Measurements from ENCODE around the gene LCT.

Gene LCT

DNA sequence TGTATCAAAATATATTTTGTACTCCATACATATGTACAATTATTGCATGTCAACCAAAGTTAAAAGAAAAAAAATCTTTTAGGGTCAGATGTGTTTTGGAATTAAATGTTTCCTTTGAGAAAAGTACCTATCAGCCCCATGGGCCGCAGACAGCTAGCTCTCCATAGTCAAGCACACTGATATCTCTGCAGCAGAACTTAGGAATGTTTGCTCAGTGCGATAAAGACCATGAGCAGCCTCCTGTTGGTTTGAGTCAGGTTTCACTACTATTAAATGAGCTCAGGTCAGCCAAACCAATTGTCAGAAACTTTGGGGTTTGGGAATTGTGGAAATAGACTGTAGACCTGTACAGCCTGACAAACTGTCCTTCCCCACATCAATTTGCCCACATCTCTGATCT is 33.7 kb downstream of the LCT start:
- no peaks in the 10 kb centered on the region for H4K20me1 ChIP-seq (ENCODE audit: low read depth, low read length)
- H3K4me3 ChIP-seq (ENCODE audit: insufficient read depth, low read length, poor library complexity, severe bottlenecking) = no peak overlapping the region
- H3K36me3 ChIP-seq (ENCODE audit: low read length) = no peaks in the 10 kb centered on the region
- no peaks in the 10 kb centered on the region for H3K9me2 ChIP-seq (replicated peaks; ENCODE audit: insufficient read depth, low read length)
- H3K27me3 ChIP-seq (ENCODE audit: low read length) = no peaks in the 10 kb centered on the region
- peaks cover 23% of the 10 kb centered on the region; the same call in 1 of the 2 replicates for H3K9me3 ChIP-seq (ENCODE audit: insufficient read depth, low read length)
- no peak overlapping the region for H2AFZ ChIP-seq (ENCODE audit: low read depth, low read length, severe bottlenecking)
- no peak overlapping the region for H3K4me2 ChIP-seq (ENCODE audit: low read depth, low read length, poor library complexity, severe bottlenecking)
- TF ChIP-seq, protein P1, sequence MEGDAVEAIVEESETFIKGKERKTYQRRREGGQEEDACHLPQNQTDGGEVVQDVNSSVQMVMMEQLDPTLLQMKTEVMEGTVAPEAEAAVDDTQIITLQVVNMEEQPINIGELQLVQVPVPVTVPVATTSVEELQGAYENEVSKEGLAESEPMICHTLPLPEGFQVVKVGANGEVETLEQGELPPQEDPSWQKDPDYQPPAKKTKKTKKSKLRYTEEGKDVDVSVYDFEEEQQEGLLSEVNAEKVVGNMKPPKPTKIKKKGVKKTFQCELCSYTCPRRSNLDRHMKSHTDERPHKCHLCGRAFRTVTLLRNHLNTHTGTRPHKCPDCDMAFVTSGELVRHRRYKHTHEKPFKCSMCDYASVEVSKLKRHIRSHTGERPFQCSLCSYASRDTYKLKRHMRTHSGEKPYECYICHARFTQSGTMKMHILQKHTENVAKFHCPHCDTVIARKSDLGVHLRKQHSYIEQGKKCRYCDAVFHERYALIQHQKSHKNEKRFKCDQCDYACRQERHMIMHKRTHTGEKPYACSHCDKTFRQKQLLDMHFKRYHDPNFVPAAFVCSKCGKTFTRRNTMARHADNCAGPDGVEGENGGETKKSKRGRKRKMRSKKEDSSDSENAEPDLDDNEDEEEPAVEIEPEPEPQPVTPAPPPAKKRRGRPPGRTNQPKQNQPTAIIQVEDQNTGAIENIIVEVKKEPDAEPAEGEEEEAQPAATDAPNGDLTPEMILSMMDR (IDR thresholded peaks at IDR 0.05; ENCODE audit: insufficient read depth, low read length, poor library complexity, severe bottlenecking) = no peak
- no peak for TF ChIP-seq EZH2phosphoT487 (conservative IDR thresholded peaks at IDR 0.05; ENCODE audit: low read length)
- H3K9ac ChIP-seq (ENCODE audit: low read length) = no peak overlapping the region
- no peak overlapping the region for H3K27ac ChIP-seq (ENCODE audit: low read depth, low read length)
- H3K79me2 ChIP-seq (ENCODE audit: insufficient read depth, low read length) = no peaks in the 10 kb centered on the region
- H3F3A ChIP-seq (ENCODE audit: insufficient read depth) = no peaks in the 10 kb centered on the region

GRCh38 chr2:135802350-135802749 is 34.6 kb downstream of the LCT start:
- H3K79me2 ChIP-seq (ENCODE audit: insufficient read depth, low read length) = no peaks in the 10 kb centered on the region
- H3K36me3 ChIP-seq (ENCODE audit: low read length) = no peaks in the 10 kb centered on the region
- no peaks in the 10 kb centered on the region for H4K20me1 ChIP-seq (ENCODE audit: low read depth, low read length)
- no peak overlapping the region for H3K4me3 ChIP-seq (ENCODE audit: insufficient read depth, low read length, poor library complexity, severe bottlenecking)
- H3K9me2 ChIP-seq (replicated peaks; ENCODE audit: insufficient read depth, low read length) = no peaks in the 10 kb centered on the region
- H3K9me3 ChIP-seq (ENCODE audit: insufficient read depth, low read length) = peaks cover 23% of the 10 kb centered on the region; the same call in 1 of the 2 replicates
- H3F3A ChIP-seq (ENCODE audit: insufficient read depth) = no peaks in the 10 kb centered on the region
- H3K9ac ChIP-seq (ENCODE audit: low read length) = no peak overlapping the region
- H3K27ac ChIP-seq (ENCODE audit: low read depth, low read length) = no peak overlapping the region
- no peak for TF ChIP-seq EZH2phosphoT487 (conservative IDR thresholded peaks at IDR 0.05; ENCODE audit: low read length)
- TF ChIP-seq, protein P1 (IDR thresholded peaks at IDR 0.05; ENCODE audit: insufficient read depth, low read length, poor library complexity, severe bottlenecking) = no peak
- no peak overlapping the region for H2AFZ ChIP-seq (ENCODE audit: low read depth, low read length, severe bottlenecking)
- H3K27me3 ChIP-seq (ENCODE audit: low read length) = no peaks in the 10 kb centered on the region
- H3K4me2 ChIP-seq (ENCODE audit: low read depth, low read length, poor library complexity, severe bottlenecking) = no peak overlapping the region

- Histone ChIP-seq H3K9me3 (ENCODE audit: insufficient read depth, low read length) (peaks cover 23% of the 10 kb centered on the region; the same call in 1 of the 2 replicates), H3K9me2 (replicated peaks; ENCODE audit: insufficient read depth, low read length) (no peaks in the 10 kb centered on the region), H3K27ac (ENCODE audit: low read depth, low read length) (no peak overlapping the region), H4K20me1 (ENCODE audit: low read depth, low read length) (no peaks in the 10 kb centered on the region), H3K4me2 (ENCODE audit: low read depth, low read length, poor library complexity, severe bottlenecking) (no peak overlapping the region), H2AFZ (ENCODE audit: low read depth, low read length, severe bottlenecking) (no peak overlapping the region), H3K9ac (ENCODE audit: low read length) (no peak overlapping the region), H3K36me3 (ENCODE audit: low read length) (no peaks in the 10 kb centered on the region), H3K79me2 (ENCODE audit: insufficient read depth, low read length) (no peaks in the 10 kb centered on the region), H3K4me3 (ENCODE audit: insufficient read depth, low read length, poor library complexity, severe bottlenecking) (no peak overlapping the region), H3F3A (ENCODE audit: insufficient read depth) (peaks cover 5% of the 10 kb centered on the region; the same call in 1 of the 2 replicates), H3K27me3 (ENCODE audit: low read length) (no peaks in the 10 kb centered on the region)
- TF ChIP-seq, protein P1 (IDR thresholded peaks at IDR 0.05; ENCODE audit: insufficient read depth, low read length, poor library complexity, severe bottlenecking) = no peak
- no peak for TF ChIP-seq EZH2phosphoT487 (conservative IDR thresholded peaks at IDR 0.05; ENCODE audit: low read length)
Measured at GRCh38 chr2:135800513-135801460, 36.2 kb downstream of the LCT start.

All from SU-DHL-6 (cell line).